T follicular helper cell (primary cell): Measurements from ENCODE around the gene HOMER1.
A peak's percentile ranks its signal among the peaks of the same experiment; 100 is the strongest.
"Not testable (repeated sequence)": the region's sequence is repeated elsewhere in the genome, so short reads cannot be mapped to it uniquely, and the experiment has no call there.

Experiments
- DNase-seq: peaks from one replicate; pipeline ENCODE4 v3.0.0-alpha.2; 2020; ENCODE audit warnings: low read depth

Gene HOMER1

DNA sequence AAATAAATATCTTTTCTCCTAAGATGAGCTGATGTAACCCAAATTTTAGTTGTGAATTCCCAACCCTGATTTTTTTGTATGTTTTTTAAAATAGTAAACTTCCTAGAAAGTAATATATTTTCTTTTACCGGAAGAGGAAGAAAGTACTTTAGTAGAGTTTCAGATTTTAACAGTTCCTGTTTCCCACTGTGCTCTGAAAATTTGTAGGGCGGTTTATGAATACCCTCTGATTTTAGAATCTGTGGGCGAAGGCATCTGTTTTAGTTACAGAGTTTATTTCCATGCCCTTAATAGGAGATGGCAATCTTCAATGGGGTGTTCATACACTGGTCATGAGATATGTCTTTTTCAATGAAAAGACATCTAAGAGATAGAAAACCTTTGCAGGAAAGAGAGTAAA, 3.7 kb upstream of the HOMER1 start:
- no peak for DNase-seq

DNA sequence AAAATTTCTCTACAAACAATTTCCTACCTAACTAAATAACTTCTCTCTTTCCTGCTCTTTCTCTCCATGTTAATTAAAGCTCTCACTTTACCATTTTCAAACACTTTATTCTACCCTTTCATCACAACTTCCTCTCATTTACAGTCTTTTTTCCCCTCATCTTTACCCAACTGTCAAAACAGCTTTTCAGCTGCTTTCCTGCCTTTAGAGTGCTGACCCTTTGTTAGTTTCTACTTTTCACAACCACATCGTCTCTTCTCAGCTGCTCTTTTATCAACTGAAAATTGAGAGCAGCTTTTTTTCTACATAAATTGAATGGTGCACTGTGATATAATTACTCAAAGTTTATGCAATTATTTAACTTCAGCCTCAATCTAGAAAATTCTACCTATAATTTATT, 3.1 kb upstream of the HOMER1 start:
- DNase-seq = no peak

DNA sequence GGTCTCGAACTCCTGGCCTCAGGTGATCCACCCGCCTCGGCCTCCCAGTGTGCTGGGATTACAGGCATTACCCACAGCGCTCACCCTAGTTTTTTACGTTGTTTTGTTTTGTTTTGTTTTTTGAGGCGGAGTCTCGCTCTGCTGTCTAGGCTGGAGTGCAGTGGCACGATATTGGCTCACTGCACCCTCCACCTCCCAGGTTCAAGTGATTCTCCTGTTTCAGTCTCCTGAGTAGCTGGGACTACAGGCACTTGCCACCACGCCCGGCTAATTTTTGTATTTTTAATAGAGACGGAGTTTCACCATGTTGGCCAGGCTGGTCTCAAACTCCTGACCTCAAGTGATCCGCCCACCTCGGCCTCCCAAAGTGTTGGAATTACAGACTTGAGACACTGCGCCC, 2.4 kb upstream of the HOMER1 start:
- not testable (repeated sequence) for DNase-seq

DNA sequence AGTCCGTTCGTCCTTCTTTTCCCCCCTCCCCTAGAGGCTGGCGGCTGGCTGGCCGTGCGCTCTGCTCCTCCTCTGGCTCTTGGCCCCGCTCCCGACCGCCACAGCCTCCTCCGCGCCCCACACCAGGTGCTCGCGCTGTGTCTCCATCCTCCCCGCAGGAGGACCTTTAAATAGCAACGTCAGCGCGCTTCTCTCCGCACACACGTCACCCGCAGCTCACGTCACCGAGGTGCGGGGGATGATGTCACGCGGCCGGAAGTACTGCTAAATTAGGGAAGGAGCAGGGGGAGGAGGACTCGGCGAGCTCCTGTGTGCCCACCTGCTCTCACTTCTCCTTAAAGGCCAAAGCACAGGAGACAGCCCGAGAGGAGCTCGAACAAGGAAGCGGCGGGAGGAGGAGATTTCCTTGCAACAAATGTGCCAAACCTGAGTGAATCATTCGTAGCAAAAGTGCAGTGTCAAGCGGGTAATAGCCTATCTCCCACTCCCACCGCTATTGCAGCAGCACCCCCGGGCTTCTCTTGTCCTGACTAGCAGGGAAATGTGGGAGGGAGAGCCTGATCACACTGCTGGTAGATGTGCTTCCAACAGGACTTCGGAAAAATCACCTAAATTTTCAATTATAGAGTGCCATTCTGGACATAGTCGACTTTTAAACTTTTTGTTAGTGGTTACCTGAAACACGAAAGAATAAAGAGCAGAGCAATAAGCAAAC, 614 bp upstream of the HOMER1 start:
- DNase-seq = peak; percentile 89

DNA sequence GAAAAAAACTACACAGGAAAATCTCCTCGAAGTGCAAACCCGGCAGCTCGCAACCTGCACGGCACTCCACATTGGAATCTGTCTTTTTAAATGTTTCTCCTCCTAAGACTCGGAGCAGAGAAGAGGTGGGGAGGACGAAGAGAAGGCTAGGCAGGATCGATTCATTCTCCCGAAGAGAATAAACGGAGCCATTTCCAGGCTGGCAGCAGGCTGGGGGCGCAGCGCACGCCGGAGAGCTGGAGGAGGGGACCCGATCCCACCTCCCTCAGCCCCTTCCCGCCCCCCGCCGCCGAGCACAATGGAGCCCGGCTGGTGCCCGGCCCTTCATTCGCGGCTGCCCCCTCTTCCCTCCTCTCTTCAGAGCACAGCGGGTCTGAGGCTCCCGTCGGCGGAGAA, 628 bp downstream of the HOMER1 start:
- DNase-seq = no peak

DNA sequence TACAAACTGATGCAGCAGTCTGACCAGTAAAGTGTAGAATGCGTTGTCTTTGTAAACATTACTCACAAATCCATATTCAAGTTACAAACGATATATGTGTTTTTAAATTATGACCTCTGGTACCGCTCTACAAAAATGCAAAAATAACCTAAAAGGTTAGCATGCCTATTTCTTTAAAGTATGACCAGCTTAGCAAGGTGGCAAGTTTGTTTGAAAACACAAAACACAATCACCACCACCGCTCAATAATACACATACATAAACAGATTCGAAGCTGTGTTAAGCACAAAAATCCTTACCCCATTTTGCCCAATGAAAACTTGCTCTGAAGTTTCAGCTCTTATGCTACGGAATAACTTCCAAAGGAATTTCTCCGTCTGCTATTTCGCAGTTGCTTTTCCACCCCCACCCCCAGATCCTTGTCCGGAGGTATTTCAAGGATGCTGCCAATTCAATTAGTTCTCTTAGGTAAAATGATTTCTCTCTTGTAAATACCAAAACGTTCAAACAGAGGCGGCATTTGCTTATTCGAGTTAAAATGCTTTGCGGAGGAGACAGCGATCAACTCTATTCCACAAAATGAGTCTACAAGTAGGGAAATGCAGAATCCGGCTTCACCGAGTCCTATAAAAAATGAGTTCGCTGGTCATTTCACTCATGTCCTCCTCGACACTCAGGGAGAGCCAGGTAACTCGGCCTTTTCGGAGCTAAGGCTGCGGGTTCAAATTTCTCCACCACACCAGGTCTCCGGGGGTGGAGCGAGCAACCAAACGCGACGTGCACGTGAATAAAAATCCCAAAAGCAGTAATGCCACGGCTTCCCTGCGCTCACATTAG, 1.2 kb downstream of the HOMER1 start:
- DNase-seq = no peak

DNA sequence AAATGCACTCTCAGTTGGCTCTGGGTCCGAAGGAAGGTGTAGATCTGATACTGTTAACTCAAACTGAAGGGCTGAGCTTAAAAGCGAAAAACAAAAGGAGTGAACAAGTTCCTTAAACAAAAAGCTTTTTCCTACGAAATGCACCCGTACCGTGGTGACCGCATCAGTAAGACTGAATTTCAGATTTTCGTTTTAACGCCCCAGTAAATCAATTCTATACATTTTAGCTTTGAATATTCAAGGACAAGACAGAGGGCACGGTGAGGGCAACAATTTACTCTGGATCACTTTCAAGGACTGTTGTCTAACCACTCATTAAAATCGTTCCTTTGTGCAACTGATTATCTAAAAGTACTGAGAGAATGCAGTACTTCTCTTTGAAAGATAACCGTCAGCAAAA, 1.9 kb downstream of the HOMER1 start:
- no peak for DNase-seq

DNA sequence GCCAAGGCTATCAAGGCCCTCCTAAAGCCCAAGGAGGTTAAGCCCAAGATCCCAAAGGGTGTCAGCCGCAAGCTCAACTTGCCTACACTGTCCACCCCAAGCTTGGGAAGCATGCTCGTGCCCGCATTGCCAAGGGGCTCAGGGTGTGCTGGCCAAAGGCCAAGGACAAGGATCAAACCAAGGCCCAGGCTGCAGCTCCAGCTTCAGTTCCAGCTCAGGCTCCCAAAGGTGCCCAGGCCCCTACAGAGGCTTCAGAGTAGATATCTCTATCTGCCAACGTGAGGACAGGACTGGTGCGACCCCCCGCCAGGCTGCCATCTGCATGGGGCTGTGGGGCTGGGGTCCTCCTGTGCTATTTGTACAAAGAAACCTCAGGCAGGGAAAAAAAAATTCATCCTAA, 3.3 kb downstream of the HOMER1 start:
- DNase-seq = no peak

DNA sequence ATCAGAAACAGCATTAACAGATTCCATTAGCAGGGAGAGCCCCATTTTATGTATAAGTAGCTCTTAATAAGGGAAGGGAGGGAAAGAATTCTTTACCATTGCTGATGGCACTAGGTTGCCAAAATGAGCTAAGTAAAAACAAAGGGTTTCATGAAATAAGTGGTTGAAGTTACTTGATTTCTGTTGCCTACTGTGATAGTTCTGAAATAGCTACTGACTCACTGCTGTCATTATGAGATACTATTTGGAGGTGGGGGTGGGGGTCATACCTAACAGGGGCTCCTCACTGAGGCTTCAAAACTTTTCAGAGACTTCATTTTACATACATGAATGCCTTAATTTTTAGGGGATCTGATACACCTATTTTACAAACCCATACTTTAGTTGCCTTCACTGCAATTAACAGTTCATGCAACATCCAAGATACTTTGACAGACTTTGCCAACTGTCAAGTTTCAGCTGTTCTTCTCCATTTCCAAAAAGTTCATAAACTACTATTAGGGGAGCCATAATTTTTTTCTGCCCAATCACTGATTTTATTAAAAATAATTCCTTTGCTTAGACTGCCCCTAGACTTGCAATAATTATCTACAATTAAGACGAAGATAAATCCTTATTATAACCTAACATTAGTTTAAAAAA, 4.6 kb downstream of the HOMER1 start:
- no peak for DNase-seq

DNA sequence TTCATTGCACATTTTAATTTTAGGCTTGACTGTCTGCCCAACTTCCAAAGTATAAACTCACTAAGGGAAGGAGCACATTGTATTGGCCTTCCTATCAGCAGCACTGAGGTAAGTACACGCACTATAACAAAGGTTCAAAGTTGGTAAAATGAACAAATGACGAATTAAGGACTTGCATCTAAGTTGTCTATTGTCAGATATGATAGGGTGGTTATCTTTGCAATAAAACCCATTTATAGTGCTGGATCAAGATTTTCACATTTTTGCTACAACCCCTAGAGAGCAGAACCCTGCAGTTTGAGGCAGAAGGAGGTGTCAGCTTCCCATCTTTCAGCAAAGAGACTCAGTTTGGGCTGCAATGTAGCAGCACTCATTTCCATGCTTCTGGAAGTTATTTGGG, 5.1 kb downstream of the HOMER1 start:
- DNase-seq = no peak

DNA sequence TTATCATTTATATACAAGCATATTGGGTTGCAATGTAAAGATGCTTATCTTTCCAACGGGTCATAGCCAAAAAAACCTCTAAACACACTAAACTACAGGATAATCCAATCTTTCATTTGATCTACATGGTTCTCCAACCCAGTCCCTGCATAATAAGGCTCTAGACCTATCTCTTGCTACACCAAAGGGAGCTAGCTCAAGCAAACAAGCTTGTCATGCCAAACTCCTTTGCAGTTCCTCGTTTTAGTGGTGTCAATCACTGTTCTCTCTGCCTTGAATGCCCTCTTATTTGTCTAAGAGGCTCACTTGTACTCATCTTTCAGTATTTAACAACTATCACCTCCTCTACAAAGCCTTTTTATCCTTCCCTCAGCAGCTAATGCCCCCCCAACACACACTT, 5.6 kb downstream of the HOMER1 start:
- no peak for DNase-seq

DNA sequence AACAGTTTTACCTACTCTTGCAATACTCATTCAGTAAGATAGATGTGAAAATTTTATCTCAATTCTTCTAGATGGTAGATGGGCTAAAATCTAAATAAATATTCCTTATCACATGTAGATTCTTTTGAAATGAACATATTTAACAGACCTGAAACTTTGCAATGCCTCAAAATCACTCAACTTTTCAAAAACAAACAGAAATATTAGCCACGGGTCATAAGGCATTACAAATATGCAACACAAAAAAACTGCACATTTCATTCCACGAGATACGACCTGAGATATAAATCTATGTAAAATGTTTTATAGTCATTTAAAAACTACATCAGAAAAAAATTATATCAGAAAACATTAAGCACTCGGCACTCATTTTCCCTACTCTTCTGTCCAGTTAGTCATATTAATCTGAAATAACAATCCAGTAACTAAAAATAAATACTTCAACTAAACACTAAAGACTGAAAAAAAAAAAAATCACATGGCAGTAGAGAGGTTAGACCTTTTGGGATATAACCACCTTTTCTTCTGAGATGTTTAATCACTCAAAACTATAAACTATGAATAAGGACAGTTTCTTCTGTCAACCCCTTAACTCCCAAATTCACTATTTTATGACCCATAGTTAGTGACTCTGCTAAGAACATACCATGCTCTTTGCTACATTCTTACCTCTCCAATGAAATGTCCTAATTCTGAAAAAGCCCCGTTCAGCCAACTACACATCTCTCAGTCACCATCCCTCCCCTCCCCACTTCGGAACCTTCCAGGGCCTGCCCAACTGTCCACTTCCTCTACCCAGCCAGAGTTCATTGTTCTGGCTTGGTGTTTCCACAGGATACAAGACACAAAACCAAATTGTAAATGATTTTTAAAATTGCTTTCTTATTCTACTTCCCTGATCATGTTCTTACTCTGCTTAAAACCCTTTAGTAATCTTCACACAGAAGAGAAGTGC, 6.4 kb downstream of the HOMER1 start:
- DNase-seq = no peak

DNA sequence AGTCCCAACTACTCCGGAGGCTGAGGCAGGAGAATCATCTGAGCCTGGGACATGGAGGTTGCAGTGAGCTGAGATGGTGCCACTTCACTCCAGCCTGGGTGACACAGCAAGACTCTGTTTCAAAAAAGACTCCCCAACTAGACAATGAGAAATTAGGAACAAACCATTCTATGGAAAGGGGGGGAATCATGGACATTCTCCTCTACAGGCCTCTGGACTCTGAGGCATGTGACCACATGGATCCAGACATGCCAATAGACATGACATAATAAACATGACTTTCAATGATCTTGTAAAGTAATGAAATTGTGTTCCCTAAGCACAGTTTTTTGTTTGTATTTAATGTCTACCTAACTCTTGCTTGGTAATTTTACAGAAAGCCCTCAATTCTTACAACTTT, 8.8 kb downstream of the HOMER1 start:
- no peak for DNase-seq

DNA sequence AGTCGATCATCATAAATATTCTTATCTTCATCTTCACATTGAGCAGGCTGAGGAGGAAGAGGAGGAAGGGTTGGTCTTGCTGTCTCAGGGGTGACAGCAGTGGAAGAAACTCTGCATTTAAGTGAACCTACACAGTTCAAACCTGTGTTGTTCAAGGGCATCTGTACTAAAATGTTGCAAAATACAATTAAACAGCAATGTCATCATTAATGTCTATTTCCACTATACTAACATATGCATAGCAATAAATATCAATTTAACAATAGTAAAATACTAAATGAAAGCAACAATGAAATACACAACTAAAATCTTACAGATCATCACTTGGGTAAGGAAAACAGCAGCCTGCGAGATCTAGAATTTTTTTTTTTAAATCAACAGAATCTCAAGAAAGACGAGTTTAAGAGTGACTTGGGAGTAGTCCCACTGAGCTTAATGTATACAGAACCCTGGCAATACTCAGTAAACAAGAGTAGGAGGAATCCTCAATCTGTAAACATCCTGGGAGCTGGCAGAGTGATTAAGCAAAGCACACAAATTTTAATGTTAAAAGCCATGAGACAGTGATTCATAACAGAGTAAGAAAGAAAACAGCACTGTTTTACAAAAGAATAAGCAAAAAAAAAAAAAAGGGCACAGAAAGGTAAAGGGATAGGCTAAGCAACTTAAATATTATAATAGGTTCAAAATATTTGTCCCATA, 10.0 kb downstream of the HOMER1 start:
- no peak for DNase-seq

DNA sequence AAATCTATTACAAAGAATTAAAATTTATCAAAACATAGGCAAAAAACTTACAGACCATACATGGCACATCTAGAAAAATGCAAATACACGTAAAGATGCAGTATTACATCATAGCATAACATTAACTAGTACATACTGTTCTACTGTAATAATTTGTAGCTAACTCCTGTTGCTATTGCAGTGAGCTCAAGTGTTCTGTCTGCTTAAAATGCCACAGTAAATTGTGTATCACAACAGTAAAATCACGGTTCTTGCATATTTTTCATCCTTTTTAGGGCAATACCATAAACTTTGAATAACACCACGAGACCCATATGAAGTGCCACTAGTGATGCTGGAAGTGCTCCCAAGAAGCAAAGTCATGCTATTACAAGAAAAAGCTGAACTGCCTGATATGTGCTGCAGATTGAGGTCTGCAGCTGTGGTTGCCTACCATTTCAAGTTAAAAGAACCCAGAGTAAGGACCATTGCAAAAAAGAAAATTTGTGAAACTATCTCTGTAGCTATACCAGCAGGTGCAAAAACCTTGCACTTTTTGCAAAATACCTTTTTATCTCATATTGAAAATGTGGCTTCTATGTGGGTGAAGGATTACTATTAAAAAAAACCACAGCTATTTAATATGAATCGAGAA, 14.2 kb downstream of the HOMER1 start:
- no peak for DNase-seq

DNA sequence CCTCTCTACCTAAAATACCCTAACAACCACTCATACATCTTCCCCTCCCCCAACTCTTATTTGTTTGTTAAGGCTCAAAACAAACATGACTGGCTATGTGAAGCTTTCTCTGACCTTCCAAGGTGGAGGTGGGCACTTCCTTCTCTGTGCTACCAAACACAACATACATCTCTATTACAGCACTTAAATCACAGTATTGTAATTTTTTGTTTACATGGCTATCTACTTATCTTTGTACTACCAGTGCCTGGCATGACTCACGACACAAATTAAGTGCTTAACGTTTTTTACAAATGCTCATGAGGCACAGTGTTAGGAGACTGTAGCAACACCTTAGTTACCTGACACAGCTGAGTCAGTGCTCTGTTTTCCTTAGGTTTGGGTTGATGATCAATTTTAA, 18.6 kb downstream of the HOMER1 start:
- DNase-seq = no peak

DNA sequence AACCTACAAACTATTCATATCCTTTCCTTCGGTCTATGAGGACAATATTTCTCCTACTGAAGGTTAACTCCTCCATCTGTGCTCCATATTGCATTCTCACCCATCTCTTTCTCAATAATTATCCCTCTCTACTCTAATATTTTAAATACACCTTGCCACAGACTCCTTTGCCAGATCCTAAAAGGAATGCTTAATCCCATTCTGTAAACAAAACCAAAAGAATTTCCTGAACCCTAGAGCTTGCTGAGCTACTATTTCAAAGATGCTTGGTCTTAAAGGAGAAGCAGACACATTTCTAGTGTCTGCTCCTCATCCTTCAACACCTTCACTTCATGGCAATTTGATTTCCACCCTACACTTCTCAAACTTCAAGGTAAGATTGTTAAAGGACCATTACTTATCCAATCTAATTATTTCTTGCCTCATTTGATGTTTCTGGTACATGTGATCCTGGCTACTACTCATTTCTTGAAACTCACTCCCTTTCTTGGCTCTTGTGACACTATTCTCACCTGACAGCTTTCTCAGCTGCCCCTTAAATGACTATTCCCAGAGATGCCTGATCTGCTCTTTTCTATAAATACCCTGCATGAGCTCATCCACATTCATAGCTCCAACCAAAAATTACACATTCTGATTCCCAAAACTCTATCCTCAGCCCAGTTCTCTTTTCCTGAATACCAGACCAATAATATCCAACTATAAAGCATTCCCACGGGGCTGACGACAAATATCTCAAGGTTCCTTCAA, 20.2 kb downstream of the HOMER1 start:
- DNase-seq = no peak

DNA sequence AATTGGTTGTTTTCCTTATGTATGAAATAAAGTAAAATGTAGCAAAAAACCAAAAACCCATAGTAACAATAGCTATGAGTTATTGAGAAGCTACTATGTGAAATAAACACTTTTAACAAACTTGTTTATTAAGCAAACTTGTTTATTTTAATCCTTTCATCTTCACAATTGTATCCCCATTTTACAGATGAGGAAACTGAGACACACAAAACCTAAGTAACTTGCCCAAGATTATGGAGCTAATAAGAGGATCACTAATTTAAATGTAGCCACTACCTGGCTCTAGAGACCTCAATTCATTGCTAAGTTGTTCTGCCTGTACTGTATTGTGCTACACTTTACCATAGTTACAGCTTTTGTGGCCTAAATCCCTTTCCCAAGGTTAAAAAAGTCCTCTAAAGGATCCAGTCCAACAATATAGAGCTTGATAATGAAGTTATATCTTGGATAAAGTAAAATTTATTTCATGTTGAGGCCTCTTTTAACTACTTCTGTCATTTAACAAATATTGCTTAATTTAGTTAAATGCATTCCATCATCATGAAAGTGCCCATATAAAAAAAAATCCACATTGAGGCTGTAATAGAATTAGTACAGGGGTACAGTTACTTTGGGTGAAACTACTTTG, 22.1 kb downstream of the HOMER1 start:
- no peak for DNase-seq

DNA sequence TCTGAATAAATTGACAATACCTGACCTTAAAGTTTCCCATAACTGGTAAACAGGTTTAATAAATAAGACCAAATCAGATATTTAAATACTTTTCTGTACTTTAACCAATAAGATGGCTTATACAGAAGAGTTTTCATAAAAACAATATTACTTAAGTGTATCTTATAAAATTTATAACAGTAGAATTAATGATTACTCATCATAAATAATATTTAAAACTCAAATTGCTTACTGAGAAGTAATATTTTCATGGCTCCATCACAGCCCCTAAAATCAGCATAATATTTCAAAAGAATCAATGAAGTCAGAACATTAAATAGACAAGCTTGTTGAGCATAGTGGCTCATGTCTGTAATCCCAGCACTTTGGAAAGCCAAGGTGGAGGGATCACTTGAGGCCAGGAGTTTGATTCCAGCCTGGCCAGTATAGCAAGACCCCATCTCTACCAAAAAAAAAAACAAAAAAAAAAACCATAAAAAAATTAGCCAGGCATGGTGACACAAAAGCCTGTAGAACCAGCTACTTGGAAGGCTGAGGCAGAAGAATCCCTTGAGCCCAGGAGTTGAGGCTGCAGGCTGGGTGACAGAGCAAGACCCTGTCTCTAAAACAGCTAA, 23.5 kb downstream of the HOMER1 start:
- no peak for DNase-seq
